ENCODE results near the gene AMPD1. TPM values are rescaled to one million over a fixed set of nuclear protein-coding genes. Genes with fewer than 3 reads are reported as not detected.
A peak's percentile ranks its signal among the peaks of the same experiment; 100 is the strongest.

AMPD1 gene
- total and polyA plus RNA-seq, 7 donors = 4.8 to 289 (median 129) TPM

- DNase-seq (no peak), ATAC-seq (peak; percentile 37 to 84 (median 66))
These were observed 43.5 kb downstream of the AMPD1 start for GRCh38 chr1:114651893-114652292.

GRCh38 chr1:114648503-114648902 is 46.8 kb downstream of the AMPD1 start:
- 96 to 97% (median 97%) methylated on average over 1 of the region's 1 CpG for WGBS, 3 donors
- no peaks in the 10 kb centered on the region for H3K9me3 ChIP-seq
- DNase-seq (no peak), ATAC-seq (no peak)
- H3K27me3 ChIP-seq (ENCODE audit: insufficient read depth in 3 of 3, low read length in 2 of 3) = no peaks in the 10 kb centered on the region
- H3K36me3 ChIP-seq (ENCODE audit: insufficient read depth in 1 of 2, low read depth in 1 of 2) = peaks cover 3 to 91% of the 10 kb centered on the region in 2 donors
- intact Hi-C loops (cut with DNase I) = no loop called here
- H3K4me3 ChIP-seq = no peak overlapping the region
- no peaks in the 10 kb centered on the region for H3K4me1 ChIP-seq
- H3K27ac ChIP-seq = no peak overlapping the region
- TF ChIP-seq CTCF (IDR thresholded peaks at IDR 0.05) = no peak

More at GRCh38 chr1:114651893-114652292, 43.5 kb downstream of the AMPD1 start:
- TF ChIP-seq CTCF (IDR thresholded peaks at IDR 0.05) = no peak
- Histone ChIP-seq H3K4me3 (no peak overlapping the region), H3K4me1 (no peaks in the 10 kb centered on the region), H3K36me3 (ENCODE audit: insufficient read depth in 1 of 2, low read depth in 1 of 2) (peaks cover 3 to 88% of the 10 kb centered on the region in 2 donors), H3K9me3 (no peaks in the 10 kb centered on the region), H3K27ac (no peak overlapping the region), H3K27me3 (ENCODE audit: insufficient read depth in 3 of 3, low read length in 2 of 3) (no peaks in the 10 kb centered on the region)
- 21 to 46% (median 29%) methylated on average over 2 of the region's 2 CpGs for WGBS, 3 donors
- intact Hi-C loops (cut with DNase I) = no loop called here

- WGBS, 3 donors = 63 to 79% (median 64%) methylated on average over 2 of the region's 2 CpGs
- no peak overlapping the region for H3K4me3 ChIP-seq
- DNase-seq = no peak
- H3K9me3 ChIP-seq = no peaks in the 10 kb centered on the region
- no peaks in the 10 kb centered on the region for H3K4me1 ChIP-seq
- peak in 3 of 4 donors; percentile 57 to 69 (median 58) for ATAC-seq
- H3K27me3 ChIP-seq (ENCODE audit: insufficient read depth in 3 of 3, low read length in 2 of 3) = no peaks in the 10 kb centered on the region
- intact Hi-C loops (cut with DNase I) = loop anchor here in 1 of 2 donors (5.0 kb wide), 1 partner anchor 39 kb away; no protein-coding TSS in a partner anchor
- peaks cover 0 to 93% of the 10 kb centered on the region in 2 donors for H3K36me3 ChIP-seq (ENCODE audit: insufficient read depth in 1 of 2, low read depth in 1 of 2)
- no peak for TF ChIP-seq CTCF (IDR thresholded peaks at IDR 0.05)
- H3K27ac ChIP-seq = peak overlapping the region; percentile 49
These were observed 54.0 kb downstream of the AMPD1 start for GRCh38 chr1:114641377-114641776.

DNA sequence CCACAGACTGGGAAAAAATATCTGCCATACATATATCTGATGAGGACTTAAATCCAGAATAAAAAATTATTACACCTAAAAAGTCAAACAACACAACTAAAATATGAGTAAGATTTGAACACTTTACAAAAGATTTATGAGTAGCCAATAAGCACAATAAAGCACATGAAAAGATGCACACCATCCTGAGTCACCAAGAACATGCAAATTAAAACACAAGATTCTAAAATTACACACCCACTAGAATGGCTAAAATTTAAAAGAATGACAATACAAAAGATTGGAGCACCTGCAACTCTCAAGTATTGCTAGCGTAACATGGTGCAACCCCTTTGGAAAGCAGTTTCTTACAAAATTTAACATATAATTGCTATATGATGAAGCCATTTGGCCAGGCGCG is 56.4 kb downstream of the AMPD1 start:
- intact Hi-C loops (cut with DNase I) = no loop called here
- Histone ChIP-seq H3K27ac (no peak overlapping the region), H3K27me3 (ENCODE audit: insufficient read depth in 3 of 3, low read length in 2 of 3) (no peaks in the 10 kb centered on the region), H3K36me3 (ENCODE audit: insufficient read depth in 1 of 2, low read depth in 1 of 2) (peaks cover 0 to 88% of the 10 kb centered on the region in 2 donors), H3K9me3 (no peaks in the 10 kb centered on the region), H3K4me1 (no peaks in the 10 kb centered on the region), H3K4me3 (no peak overlapping the region)
- 69 to 75% (median 70%) methylated on average over 3 of the region's 3 CpGs for WGBS, 3 donors
- DNase-seq (no peak), ATAC-seq (no peak)
- no peak for TF ChIP-seq CTCF (IDR thresholded peaks at IDR 0.05)

GRCh38 chr1:114632427-114632826 is 62.9 kb downstream of the AMPD1 start:
- no peaks in the 10 kb centered on the region for H3K4me1 ChIP-seq
- no peak for TF ChIP-seq CTCF (IDR thresholded peaks at IDR 0.05)
- no peak overlapping the region for H3K27ac ChIP-seq
- H3K27me3 ChIP-seq (ENCODE audit: insufficient read depth in 3 of 3, low read length in 2 of 3) = no peaks in the 10 kb centered on the region
- intact Hi-C loops (cut with DNase I) = no loop called here
- H3K4me3 ChIP-seq = no peak overlapping the region
- no peak for DNase-seq
- H3K36me3 ChIP-seq (ENCODE audit: insufficient read depth in 1 of 2, low read depth in 1 of 2) = peaks cover 0 to 89% of the 10 kb centered on the region in 2 donors
- ATAC-seq = no peak
- H3K9me3 ChIP-seq = no peaks in the 10 kb centered on the region

Data from psoas muscle (tissue), 8 donors.